Parathyroid adenoma (tissue), 2 donors: Measurements from ENCODE around the gene TFDP1.

Source experiments
- H2AFZ ChIP-seq: fragments of 300-600 bp; sonication (generic); one replicate; pipeline ENCODE4 v1.7.0; 2017; ENCODE audit warnings: antibody characterized with exemption, mild to moderate bottlenecking
- H3K27ac ChIP-seq: fragments of 300-600 bp; sonication (generic); one replicate; pipeline ENCODE4 v1.7.0; 2017
- H3K27me3 ChIP-seq: fragments of 300-600 bp; sonication (generic); one replicate; pipeline ENCODE4 v1.7.0; 2017; ENCODE audit warnings: low read length; ENCODE audit not compliant: control insufficient read depth, insufficient read depth
- H3K36me3 ChIP-seq: fragments of 300-600 bp; sonication (generic); one replicate; pipeline ENCODE4 v1.7.0; 2017; ENCODE audit warnings: low read length; ENCODE audit not compliant: control insufficient read depth, insufficient read depth
- H3K4me1 ChIP-seq: fragments of 300-600 bp; sonication (generic); one replicate; pipeline ENCODE4 v1.7.0; 2017; ENCODE audit warnings: control low read depth
- H3K4me2 ChIP-seq: fragments of 300-600 bp; sonication (generic); one replicate; pipeline ENCODE4 v1.7.0; 2017; ENCODE audit warnings: low read length
- H3K4me3 ChIP-seq: fragments of 300-600 bp; sonication (generic); one replicate; pipeline ENCODE4 v1.7.0; 2017; ENCODE audit warnings: low read depth, low read length
- H3K79me2 ChIP-seq: fragments of 300-600 bp; sonication (generic); one replicate; pipeline ENCODE4 v1.7.0; 2017; ENCODE audit warnings: control low read depth
- H3K9ac ChIP-seq: fragments of 300-600 bp; sonication (generic); one replicate; pipeline ENCODE4 v1.7.0; 2017; ENCODE audit warnings: mild to moderate bottlenecking
- H3K9me3 ChIP-seq: fragments of 300-600 bp; sonication (generic); one replicate; pipeline ENCODE4 v1.7.0; 2017; ENCODE audit warnings: low read length; ENCODE audit not compliant: control insufficient read depth
- TF ChIP-seq, protein P1 (sequence below): fragments of 300-600 bp; sonication (generic); IDR thresholded peaks from one replicate; pipeline ENCODE4 v1.7.0; 2017; ENCODE audit warnings: antibody characterized with exemption, mild to moderate bottlenecking
- donor health status: primary hyperparathyroidism.

Gene TFDP1

DNA sequence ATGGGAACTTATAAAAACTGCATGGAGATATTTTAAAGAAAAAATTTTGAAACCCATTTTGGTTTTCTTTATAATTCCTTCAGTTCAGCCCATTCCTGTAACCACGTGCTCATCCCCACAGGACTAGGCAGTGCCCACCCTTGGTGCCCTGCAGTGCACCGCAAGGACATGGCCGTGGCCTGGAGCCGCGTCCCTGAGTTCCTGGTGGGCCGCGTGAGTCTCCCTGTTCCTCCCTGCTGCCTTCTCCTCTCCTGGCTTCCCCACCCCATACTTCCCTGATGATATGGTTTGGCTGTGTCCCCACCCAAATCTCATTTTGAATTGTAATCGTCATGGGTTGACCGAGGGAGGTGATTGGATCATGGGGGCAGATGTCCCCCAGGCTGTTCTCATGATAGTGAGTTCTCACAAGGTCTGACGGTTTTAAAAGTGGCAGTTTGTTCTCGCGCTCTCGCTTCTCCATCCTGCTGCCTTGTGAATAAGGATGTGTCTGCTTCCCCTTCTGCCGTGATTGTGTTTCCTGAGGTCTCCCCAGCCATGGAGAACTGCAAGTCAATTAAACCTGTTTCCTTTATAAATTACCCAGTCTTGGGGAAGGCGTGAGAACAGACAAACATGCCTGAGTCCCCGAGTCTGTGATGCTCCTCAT, 31.6 kb upstream of the TFDP1 start:
- H3K27ac ChIP-seq: no peak overlapping the region
- no peaks in the 10 kb centered on the region for H3K9me3 ChIP-seq
- H3K4me1 ChIP-seq: no peaks in the 10 kb centered on the region
- H3K4me3 ChIP-seq: no peak overlapping the region
- H3K36me3 ChIP-seq: no peaks in the 10 kb centered on the region
- H2AFZ ChIP-seq: no peak overlapping the region
- TF ChIP-seq, protein P1, sequence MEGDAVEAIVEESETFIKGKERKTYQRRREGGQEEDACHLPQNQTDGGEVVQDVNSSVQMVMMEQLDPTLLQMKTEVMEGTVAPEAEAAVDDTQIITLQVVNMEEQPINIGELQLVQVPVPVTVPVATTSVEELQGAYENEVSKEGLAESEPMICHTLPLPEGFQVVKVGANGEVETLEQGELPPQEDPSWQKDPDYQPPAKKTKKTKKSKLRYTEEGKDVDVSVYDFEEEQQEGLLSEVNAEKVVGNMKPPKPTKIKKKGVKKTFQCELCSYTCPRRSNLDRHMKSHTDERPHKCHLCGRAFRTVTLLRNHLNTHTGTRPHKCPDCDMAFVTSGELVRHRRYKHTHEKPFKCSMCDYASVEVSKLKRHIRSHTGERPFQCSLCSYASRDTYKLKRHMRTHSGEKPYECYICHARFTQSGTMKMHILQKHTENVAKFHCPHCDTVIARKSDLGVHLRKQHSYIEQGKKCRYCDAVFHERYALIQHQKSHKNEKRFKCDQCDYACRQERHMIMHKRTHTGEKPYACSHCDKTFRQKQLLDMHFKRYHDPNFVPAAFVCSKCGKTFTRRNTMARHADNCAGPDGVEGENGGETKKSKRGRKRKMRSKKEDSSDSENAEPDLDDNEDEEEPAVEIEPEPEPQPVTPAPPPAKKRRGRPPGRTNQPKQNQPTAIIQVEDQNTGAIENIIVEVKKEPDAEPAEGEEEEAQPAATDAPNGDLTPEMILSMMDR: no peak
- H3K27me3 ChIP-seq: no peaks in the 10 kb centered on the region
- H3K9ac ChIP-seq: no peak overlapping the region
- H3K4me2 ChIP-seq: no peak overlapping the region
- H3K79me2 ChIP-seq: no peaks in the 10 kb centered on the region

GRCh38 chr13:113553511-113554332, 30.8 kb upstream of the TFDP1 start:
- Histone ChIP-seq H3K4me2 (no peak overlapping the region), H3K4me3 (no peak overlapping the region), H3K4me1 (no peaks in the 10 kb centered on the region), H3K36me3 (no peaks in the 10 kb centered on the region), H3K27ac (no peak overlapping the region), H2AFZ (no peak overlapping the region), H3K9me3 (no peaks in the 10 kb centered on the region), H3K79me2 (no peaks in the 10 kb centered on the region), H3K9ac (no peak overlapping the region), H3K27me3 (no peaks in the 10 kb centered on the region)
- TF ChIP-seq, protein P1: no peak

DNA sequence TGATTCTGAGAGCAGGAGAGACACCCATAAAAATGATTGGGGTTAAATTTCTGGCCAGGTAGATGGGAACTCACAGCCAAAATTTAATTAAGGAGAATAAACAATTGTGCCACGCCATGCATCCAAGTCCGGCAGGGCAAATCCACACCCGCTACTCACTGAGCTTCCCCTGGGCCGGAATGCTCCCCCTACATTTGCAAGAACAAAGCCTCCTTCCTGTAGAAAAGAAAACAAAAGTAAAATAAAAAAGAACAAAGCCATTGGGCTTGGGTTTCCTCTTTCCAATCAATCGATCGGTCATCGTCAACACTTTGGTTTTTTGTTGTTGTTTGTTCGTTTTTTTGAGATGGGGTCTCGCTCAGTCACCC, 30.2 kb upstream of the TFDP1 start:
- Histone ChIP-seq H3K36me3 (no peaks in the 10 kb centered on the region), H2AFZ (no peak overlapping the region), H3K27ac (no peak overlapping the region), H3K9ac (no peak overlapping the region), H3K27me3 (no peaks in the 10 kb centered on the region), H3K4me2 (no peak overlapping the region), H3K4me3 (no peak overlapping the region), H3K79me2 (no peaks in the 10 kb centered on the region), H3K9me3 (no peaks in the 10 kb centered on the region), H3K4me1 (no peaks in the 10 kb centered on the region)
- TF ChIP-seq, protein P1: no peak

- no peak overlapping the region for H3K4me3 ChIP-seq
- H3K27me3 ChIP-seq: no peaks in the 10 kb centered on the region
- no peaks in the 10 kb centered on the region for H3K36me3 ChIP-seq
- H3K4me1 ChIP-seq: no peaks in the 10 kb centered on the region
- H3K79me2 ChIP-seq: no peaks in the 10 kb centered on the region
- H2AFZ ChIP-seq: no peak overlapping the region
- no peak overlapping the region for H3K9ac ChIP-seq
- H3K4me2 ChIP-seq: no peak overlapping the region
- no peak overlapping the region for H3K27ac ChIP-seq
- no peaks in the 10 kb centered on the region for H3K9me3 ChIP-seq
- TF ChIP-seq, protein P1: no peak
Measured at GRCh38 chr13:113555141-113555540, 29.4 kb upstream of the TFDP1 start.
